D721Med (cell line): ENCODE data around the gene PATL2.
"Not testable (repeated sequence)": the region's sequence is repeated elsewhere in the genome, so short reads cannot be mapped to it uniquely, and the experiment has no call there.

ENCODE experiments used
- DNase-seq: peaks from one replicate; pipeline ENCODE4 v3.0.0; 2011; ENCODE audit warnings: low spot score; ENCODE audit not compliant: insufficient read length
- FAIRE-seq: peaks from 2 replicates; lab custom pipeline; 2011; peaks lifted over from hg19 to GRCh38; lab: Jason Lieb, UNC
- TF ChIP-seq, protein P1 (sequence below): IDR thresholded peaks from 2 replicates; pipeline ENCODE4 v1.5.1; 2012; ENCODE audit warnings: mild to moderate bottlenecking, control low read depth; ENCODE audit not compliant: insufficient read depth; ENCODE audit errors: missing control alignments

Gene PATL2

DNA sequence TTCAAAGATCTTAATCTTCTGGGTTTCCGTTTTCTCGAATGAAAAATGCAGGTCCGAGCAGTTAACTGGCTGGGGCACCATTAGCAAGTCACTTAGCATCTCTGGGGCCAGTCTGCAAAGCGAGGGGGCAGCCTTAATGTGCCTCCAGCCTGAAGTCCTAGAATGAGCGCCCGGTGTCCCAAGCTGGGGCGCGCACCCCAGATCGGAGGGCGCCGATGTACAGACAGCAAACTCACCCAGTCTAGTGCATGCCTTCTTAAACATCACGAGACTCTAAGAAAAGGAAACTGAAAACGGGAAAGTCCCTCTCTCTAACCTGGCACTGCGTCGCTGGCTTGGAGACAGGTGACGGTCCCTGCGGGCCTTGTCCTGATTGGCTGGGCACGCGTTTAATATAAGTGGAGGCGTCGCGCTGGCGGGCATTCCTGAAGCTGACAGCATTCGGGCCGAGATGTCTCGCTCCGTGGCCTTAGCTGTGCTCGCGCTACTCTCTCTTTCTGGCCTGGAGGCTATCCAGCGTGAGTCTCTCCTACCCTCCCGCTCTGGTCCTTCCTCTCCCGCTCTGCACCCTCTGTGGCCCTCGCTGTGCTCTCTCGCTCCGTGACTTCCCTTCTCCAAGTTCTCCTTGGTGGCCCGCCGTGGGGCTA is at the start of gene PATL2, which contains the start of gene B2M:
PATL2 (minus strand) TSS at position 228 of the 647 bp plus-strand sequence. CDS start 34,833 bp downstream, outside the sequence.
B2M (plus strand) TSS at position 422 of the 647 bp plus-strand sequence; CDS start at position 452, 30 bp downstream.
- TF ChIP-seq, protein P1, sequence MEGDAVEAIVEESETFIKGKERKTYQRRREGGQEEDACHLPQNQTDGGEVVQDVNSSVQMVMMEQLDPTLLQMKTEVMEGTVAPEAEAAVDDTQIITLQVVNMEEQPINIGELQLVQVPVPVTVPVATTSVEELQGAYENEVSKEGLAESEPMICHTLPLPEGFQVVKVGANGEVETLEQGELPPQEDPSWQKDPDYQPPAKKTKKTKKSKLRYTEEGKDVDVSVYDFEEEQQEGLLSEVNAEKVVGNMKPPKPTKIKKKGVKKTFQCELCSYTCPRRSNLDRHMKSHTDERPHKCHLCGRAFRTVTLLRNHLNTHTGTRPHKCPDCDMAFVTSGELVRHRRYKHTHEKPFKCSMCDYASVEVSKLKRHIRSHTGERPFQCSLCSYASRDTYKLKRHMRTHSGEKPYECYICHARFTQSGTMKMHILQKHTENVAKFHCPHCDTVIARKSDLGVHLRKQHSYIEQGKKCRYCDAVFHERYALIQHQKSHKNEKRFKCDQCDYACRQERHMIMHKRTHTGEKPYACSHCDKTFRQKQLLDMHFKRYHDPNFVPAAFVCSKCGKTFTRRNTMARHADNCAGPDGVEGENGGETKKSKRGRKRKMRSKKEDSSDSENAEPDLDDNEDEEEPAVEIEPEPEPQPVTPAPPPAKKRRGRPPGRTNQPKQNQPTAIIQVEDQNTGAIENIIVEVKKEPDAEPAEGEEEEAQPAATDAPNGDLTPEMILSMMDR: no peak
- peak; percentile 59 for DNase-seq
- no peak for FAIRE-seq

DNA sequence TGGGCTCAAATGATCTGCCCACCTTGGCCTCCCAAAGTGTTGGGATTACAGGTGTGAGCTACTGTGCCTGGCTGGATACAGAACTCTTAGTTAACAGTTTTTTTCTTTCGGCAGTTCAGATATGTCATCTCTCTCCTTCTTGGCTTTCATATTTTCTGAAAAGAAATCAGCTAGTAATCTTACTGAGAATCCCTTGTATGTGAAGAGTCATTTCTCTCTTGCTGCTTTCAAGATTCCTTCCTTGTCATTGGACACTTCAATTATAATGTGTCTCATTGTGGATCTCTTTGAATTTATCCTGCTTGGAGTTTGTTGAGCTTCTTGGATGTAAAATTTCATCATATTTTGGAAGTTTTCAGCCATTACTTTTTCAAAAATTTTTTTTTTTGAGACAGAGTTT is 42.2 kb upstream of the PATL2 start:
- FAIRE-seq (no peak), DNase-seq (no peak)
- TF ChIP-seq, protein P1: no peak

DNA sequence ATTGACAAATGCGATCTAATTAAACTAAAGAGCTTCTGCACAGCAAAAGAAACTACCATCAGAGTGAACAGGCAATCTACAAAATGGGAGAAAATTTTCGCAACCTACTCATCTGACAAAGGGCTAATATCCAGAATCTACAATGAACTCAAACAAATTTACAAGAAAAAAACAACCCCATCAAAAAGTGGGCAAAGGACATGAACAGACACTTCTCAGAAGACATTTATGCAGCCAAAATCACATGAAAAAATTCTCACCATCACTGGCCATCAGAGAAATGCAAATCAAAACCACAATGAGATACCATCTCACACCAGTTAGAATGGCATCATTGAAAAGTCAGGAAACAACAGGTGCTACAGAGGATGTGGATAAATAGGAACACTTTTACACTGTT is 32.3 kb upstream of the PATL2 start:
- FAIRE-seq, DNase-seq: not testable (repeated sequence)

DNA sequence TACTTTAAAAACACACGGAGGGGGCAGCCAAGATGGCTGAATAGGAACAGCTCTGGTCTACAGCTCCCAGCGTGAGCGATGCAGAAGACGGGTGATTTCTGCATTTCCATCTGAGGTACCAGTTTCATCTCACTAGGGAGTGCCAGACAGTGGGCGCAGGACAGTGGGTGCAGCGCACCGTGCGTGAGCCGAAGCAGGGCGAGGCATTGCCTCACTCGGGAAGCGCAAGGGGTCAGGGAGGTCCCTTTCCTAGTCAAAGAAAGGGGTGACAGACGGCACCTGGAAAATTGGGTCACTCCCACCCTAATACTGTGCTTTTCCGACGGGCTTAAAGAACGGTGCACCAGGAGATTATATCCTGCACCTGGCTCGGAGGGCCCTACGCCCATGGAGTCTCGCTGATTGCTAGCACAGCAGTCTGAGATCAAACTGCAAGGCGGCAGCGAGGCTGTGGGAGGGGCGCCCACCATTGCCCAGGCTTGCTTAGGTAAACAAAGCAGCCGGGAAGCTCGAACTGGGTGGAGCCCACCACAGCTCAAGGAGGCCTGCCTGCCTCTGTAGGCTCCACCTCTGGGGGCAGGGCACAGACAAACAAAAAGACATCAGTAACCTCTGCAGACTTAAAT is 28.2 kb upstream of the PATL2 start:
- not testable (repeated sequence) for FAIRE-seq, DNase-seq

DNA sequence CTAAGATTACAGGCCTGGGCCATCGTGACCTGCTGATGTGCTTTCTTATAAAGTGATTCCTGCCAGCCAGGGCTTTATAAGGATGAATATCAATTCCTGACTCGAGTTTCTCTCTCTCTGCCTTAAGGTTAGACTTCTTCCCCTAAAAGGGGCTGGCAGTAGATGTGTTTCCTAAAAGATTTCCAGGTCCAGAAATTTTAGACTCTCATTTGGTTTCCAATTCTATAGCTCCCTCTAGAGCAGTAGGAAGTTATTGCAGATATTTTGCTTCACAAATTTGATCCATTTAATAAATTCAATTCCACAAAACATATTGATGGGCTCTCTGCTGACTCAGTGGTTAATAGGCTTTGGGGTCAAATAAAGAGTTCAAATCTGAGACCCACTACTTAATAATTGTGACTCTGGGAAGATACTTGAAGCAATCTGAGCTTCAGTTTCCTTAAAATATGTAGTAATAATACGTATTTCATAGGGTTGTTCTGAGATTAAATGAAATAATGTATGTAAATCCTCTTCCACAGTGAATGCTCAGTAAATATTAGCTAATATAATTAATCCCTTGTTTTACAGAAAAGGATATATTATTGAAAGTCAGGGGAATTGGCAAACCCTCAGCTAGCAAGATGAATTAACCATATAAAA is 27.3 kb upstream of the PATL2 start:
- FAIRE-seq: no peak
- no peak for DNase-seq
- TF ChIP-seq, protein P1: peak; percentile 77

DNA sequence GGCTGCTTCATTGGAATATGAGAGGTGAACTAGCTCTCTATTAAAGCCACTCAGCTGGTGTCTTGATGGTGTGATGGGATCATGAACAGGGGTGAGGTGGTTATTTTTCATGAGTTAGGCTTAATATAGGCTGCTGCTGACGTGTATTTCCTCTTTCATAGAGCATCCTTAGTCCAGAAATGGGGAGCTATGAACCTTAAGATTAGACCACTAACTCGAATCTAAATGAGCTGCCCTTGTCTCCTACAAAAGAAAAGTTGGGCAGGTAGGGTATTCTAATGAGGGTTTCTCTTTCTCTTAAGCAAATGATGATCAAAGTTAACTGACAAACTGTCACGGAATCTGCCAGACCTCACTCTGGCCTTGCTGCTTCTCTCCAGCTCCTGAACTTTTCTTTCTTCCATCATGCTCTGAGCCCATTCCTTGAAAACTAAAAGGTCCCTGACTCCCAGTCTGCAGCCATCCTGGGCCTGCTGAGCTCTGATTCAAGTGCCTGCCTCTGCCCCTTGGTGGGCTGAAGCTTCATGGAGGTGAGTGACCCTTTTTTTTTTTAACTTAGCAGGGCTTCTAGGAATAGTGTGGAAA is 25.1 kb upstream of the PATL2 start, which contains the start of gene TRIM69:
TRIM69 (plus strand) TSS at position 348 of the 585 bp plus-strand sequence; CDS start at position 525, 177 bp downstream.
- no peak for FAIRE-seq
- no peak for DNase-seq
- TF ChIP-seq, protein P1: no peak

DNA sequence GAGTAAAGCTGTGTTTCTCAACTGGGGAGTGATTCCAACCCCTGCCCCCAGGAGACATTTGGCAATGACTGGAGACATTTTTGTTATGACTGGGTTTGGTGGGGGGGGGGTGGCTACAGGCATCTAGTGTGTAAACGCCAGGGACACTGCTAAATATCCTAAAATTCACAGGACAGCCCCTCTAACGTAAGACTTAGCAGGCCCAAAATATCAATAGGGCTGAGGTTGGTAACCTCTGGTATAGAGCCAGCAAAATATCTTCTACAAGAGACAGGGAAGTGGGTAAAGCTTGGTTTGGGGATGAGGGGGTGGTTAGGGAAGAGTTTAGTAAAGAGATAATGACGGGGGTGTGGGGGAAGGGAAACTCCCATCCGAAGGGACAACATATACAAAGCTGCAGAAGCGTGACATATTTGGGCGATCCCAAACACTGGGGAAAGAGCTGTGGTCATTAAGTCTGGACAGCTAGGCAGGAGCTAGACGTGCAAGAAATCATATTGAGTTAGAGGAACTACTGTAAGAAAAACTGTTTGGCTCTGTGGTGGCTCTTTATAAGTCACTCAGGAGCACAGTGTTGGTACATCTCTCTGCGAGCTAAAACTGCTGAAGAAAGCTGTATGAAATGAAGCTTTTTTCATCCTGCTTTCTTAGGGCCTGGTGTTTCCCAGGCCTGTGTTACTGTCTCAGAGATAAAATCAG is 24.5 kb upstream of the PATL2 start:
- FAIRE-seq (no peak), DNase-seq (no peak)
- TF ChIP-seq, protein P1: no peak
